ENCODE measurements around the gene ARAP2.

GRCh38 chr4:36046026-36046425, 198.3 kb downstream of the ARAP2 start:
- TF ChIP-seq ATF2 (CRISPR knock-in tag; IDR thresholded peaks at IDR 0.05) (no peak), SMARCA5 (IDR thresholded peaks at IDR 0.05) (no peak)
